ENCODE data around the gene VTN. TPM values are rescaled to one million over a fixed set of nuclear protein-coding genes. Genes with fewer than 3 reads are reported as not detected.
A peak's percentile ranks its signal among the peaks of the same experiment; 100 is the strongest.

VTN gene
- total RNA-seq, 2 donors from 2014 or later, result 0.14 to 57.8 TPM

DNA sequence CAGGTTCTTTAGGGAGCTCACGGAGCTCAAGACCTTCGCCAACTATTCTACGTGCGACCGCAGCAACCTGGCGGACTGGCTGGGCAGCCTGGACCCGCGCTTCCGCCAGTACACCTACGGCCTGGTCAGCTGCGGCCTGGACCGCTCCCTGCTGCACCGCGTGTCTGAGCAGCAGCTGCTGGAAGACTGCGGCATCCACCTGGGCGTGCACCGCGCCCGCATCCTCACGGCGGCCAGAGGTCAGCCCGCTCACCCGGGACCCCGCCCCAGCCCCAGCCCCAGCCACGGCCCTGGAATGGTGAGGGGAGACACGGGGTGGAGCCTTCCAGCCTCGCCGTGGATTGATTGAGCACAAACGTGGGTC is 14.9 kb upstream of the VTN start:
- peak overlapping the region; percentile 40 to 46 for H3K4me3 ChIP-seq
- 29% methylated on average over 16 of the region's 29 CpGs for WGBS
- TF ChIP-seq POLR2AphosphoS5 (IDR thresholded peaks at IDR 0.05) (no peak), POLR2A (IDR thresholded peaks at IDR 0.05) (no peak)
- TF ChIP-seq, protein P1, sequence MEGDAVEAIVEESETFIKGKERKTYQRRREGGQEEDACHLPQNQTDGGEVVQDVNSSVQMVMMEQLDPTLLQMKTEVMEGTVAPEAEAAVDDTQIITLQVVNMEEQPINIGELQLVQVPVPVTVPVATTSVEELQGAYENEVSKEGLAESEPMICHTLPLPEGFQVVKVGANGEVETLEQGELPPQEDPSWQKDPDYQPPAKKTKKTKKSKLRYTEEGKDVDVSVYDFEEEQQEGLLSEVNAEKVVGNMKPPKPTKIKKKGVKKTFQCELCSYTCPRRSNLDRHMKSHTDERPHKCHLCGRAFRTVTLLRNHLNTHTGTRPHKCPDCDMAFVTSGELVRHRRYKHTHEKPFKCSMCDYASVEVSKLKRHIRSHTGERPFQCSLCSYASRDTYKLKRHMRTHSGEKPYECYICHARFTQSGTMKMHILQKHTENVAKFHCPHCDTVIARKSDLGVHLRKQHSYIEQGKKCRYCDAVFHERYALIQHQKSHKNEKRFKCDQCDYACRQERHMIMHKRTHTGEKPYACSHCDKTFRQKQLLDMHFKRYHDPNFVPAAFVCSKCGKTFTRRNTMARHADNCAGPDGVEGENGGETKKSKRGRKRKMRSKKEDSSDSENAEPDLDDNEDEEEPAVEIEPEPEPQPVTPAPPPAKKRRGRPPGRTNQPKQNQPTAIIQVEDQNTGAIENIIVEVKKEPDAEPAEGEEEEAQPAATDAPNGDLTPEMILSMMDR (IDR thresholded peaks at IDR 0.05), result no peak
- H3K36me3 ChIP-seq, result peaks cover 0 to 6% of the 10 kb centered on the region in 2 donors
- H3K9me3 ChIP-seq, result no peaks in the 10 kb centered on the region
- no peaks in the 10 kb centered on the region for H3K27me3 ChIP-seq (replicated peaks; ENCODE audit: insufficient read depth)
- H3K27ac ChIP-seq, result peak overlapping the region; percentile 39 to 76
- intact Hi-C loops (cut with DNase I), result no loop called here
- peaks cover 2% of the 10 kb centered on the region for H3K4me1 ChIP-seq (replicated peaks)
- DNase-seq (ENCODE audit: low spot score), result no peak

DNA sequence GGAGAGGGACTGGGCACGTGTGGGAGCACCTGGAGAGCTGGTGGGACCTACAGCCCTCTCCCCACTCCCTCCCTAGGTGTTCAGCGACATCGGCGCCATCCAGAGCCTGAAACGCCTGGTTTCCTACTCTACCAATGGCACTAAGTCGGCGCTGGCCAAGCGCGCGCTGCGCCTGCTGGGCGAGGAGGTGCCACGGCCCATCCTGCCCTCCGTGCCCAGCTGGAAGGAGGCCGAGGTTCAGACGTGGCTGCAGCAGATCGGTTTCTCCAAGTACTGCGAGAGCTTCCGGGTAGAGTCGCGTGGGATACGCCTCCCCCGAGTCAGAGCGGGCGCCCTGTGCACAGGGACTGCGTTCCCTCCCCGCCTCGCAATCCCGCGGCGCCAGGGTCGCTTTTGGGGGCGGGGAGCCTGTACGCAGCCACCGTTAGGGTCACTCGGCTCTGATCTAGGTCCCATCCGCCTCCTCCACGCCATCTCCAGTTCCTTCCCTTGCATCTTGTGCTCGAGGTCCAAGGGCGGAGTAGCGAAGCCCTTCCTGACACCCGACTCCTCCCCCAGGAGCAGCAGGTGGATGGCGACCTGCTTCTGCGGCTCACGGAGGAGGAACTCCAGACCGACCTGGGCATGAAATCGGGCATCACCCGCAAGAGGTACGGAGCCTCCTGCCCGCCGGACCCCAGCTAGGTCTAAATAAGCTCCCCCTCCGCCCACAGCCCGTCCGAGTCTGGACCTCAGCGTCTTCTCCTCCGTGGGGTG is 14.4 kb upstream of the VTN start:
- Histone ChIP-seq H3K4me3 (peak overlapping the region; percentile 40 to 46), H3K36me3 (peaks cover 0 to 6% of the 10 kb centered on the region in 2 donors), H3K27me3 (replicated peaks; ENCODE audit: insufficient read depth) (no peaks in the 10 kb centered on the region), H3K9me3 (no peaks in the 10 kb centered on the region), H3K27ac (peak overlapping the region; percentile 39 to 76), H3K4me1 (replicated peaks) (peaks cover 2% of the 10 kb centered on the region)
- intact Hi-C loops (cut with DNase I), result no loop called here
- WGBS, result 38% methylated on average over 56 of the region's 56 CpGs
- TF ChIP-seq POLR2AphosphoS5 (IDR thresholded peaks at IDR 0.05), result peak; percentile 48
- TF ChIP-seq, protein P1 (IDR thresholded peaks at IDR 0.05), result no peak
- TF ChIP-seq POLR2A (IDR thresholded peaks at IDR 0.05), result peak; percentile 63
- peak; percentile 71 for DNase-seq (ENCODE audit: low spot score)

DNA sequence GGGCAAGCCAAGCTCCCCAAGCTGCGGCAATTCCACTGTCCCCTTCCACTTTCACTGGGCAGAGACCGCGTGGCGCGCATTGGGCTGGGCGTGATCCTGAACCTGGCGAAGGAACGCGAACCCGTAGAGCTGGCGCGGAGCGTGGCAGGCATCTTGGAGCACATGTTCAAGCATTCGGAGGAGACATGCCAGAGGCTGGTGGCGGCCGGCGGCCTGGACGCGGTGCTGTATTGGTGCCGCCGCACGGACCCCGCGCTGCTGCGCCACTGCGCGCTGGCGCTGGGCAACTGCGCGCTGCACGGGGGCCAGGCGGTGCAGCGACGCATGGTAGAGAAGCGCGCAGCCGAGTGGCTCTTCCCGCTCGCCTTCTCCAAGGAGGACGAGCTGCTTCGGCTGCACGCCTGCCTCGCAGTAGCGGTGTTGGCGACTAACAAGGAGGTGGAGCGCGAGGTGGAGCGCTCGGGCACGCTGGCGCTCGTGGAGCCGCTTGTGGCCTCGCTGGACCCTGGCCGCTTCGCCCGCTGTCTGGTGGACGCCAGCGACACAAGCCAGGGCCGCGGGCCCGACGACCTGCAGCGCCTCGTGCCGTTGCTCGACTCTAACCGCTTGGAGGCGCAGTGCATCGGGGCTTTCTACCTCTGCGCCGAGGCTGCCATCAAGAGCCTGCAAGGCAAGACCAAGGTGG is 11.2 kb upstream of the VTN start:
- H3K36me3 ChIP-seq, result no peaks in the 10 kb centered on the region
- peaks cover 2% of the 10 kb centered on the region for H3K4me1 ChIP-seq (replicated peaks)
- no peak overlapping the region for H3K4me3 ChIP-seq
- intact Hi-C loops (cut with DNase I), result no loop called here
- 34% methylated on average over 60 of the region's 72 CpGs for WGBS
- no peak overlapping the region for H3K27ac ChIP-seq
- no peak for DNase-seq (ENCODE audit: low spot score)
- H3K9me3 ChIP-seq, result no peaks in the 10 kb centered on the region
- TF ChIP-seq, protein P1 (IDR thresholded peaks at IDR 0.05), result peak in 1 of 4 experiments; percentile 20
- TF ChIP-seq POLR2A (IDR thresholded peaks at IDR 0.05), result no peak
- no peaks in the 10 kb centered on the region for H3K27me3 ChIP-seq (replicated peaks; ENCODE audit: insufficient read depth)

DNA sequence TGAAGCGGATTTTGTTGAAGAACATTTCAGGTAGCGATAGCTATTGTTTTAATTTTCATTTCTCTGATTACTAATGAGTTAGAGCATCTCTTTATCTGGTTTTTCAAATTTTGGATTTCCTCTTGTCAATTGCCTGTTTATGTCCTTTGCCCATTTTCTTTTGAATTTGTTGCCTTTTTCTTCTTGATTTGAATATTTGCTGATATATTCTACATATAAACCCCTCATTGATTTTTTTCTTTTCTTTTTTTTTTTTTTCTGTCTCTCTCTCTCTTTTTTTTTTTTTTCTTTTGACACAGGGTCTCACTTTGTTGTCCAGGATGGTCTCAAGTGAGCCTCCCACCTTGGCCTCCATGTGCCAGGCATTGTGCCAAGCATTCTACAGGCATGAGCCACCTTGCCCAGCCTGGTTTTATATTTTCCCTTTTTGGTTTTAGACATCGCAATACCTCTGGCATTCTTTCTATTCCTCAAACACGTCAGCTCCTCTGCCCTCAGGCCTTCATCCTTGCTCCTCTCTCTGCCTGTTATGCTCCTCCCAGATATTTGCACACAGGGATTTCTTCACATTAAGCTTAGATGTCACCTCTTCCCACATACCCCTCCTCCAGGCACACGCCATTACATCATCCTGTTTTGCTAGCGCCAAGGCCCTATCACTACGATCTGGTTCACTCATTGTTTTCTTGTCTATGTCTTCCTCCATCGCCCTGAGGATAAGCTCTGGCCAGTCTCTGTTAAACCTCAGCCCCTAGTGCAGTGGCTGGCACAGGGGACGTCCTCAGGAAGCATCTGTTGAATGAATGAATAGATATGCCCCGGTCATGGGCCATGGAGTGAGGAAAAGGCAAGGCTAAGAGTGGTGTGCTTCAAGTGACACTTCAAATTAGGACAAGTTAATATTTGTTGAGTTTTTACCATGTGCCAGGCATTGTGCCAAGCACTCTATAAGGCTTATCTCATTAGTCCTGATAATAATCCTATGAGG is 10.0 kb upstream of the VTN start:
- no peaks in the 10 kb centered on the region for H3K36me3 ChIP-seq
- H3K4me3 ChIP-seq, result no peak overlapping the region
- no peak overlapping the region for H3K27ac ChIP-seq
- no peaks in the 10 kb centered on the region for H3K9me3 ChIP-seq
- H3K27me3 ChIP-seq (replicated peaks; ENCODE audit: insufficient read depth), result no peaks in the 10 kb centered on the region
- H3K4me1 ChIP-seq (replicated peaks), result peaks cover 2% of the 10 kb centered on the region
- TF ChIP-seq POLR2A (IDR thresholded peaks at IDR 0.05), result no peak
- intact Hi-C loops (cut with DNase I), result no loop called here
- 68% methylated on average over 10 of the region's 10 CpGs for WGBS
- no peak for DNase-seq (ENCODE audit: low spot score)

DNA sequence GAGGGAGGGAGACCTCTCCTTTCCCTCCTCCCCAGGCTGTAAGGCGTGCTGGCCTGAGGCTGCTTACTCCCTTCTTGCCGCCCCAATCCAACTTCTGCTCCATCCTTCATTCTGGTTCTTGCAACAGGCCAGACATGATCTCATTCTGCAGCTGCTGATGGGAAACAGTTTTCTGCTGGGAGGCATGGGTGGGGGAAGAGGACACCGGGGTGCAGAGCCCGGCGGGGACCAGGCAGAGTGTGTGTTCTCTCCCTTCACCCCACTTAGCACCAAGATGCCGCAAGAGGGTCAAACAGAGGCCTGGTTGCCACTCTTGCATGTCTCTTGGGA is 2.8 kb upstream of the VTN start:
- H3K36me3 ChIP-seq, result no peaks in the 10 kb centered on the region
- intact Hi-C loops (cut with DNase I), result no loop called here
- no peak overlapping the region for H3K4me3 ChIP-seq
- 79% methylated on average over 6 of the region's 6 CpGs for WGBS
- H3K27me3 ChIP-seq (replicated peaks; ENCODE audit: insufficient read depth), result no peaks in the 10 kb centered on the region
- no peaks in the 10 kb centered on the region for H3K4me1 ChIP-seq (replicated peaks)
- no peak for DNase-seq (ENCODE audit: low spot score)
- TF ChIP-seq, protein P1 (IDR thresholded peaks at IDR 0.05), result no peak
- TF ChIP-seq POLR2AphosphoS5 (IDR thresholded peaks at IDR 0.05) (no peak), POLR2A (IDR thresholded peaks at IDR 0.05) (no peak)
- H3K9me3 ChIP-seq, result no peaks in the 10 kb centered on the region
- no peak overlapping the region for H3K27ac ChIP-seq

All from prostate gland (tissue), 2 donors.